Measurements from ENCODE around the gene TTC6. TPM values are rescaled to one million over a fixed set of nuclear protein-coding genes. Genes with fewer than 3 reads are reported as not detected.

The TTC6 gene
- total RNA-seq, 1 experiment from 2014 or later = 0.54 TPM

DNA sequence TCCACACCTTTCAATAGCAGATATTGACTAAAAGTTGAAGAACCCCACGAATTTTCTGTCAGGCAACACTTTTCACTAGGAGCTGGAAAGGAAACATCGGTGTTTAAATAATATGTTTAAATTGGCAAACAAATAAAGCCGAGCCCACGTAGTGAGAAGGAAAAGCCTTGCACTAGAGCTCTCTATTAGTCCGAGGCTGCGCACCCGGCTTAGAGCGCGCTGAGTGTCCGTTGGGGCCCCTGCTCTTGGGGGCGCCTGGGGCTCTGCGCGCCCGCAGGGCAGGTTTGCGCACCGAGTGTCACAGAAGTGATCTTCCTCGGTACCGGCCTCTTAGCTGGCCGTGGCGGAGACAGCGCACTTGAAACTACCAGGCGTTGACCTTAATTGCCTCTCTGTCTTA is 6.4 kb downstream of the TTC6 start:
- DNase-seq (ENCODE audit: low read depth, low spot score) (no peak), ATAC-seq (no peak)
- no peak for TF ChIP-seq POLR2AphosphoS5 (IDR thresholded peaks at IDR 0.05; ENCODE audit: low read depth, low read length)
- TF ChIP-seq, protein P1, sequence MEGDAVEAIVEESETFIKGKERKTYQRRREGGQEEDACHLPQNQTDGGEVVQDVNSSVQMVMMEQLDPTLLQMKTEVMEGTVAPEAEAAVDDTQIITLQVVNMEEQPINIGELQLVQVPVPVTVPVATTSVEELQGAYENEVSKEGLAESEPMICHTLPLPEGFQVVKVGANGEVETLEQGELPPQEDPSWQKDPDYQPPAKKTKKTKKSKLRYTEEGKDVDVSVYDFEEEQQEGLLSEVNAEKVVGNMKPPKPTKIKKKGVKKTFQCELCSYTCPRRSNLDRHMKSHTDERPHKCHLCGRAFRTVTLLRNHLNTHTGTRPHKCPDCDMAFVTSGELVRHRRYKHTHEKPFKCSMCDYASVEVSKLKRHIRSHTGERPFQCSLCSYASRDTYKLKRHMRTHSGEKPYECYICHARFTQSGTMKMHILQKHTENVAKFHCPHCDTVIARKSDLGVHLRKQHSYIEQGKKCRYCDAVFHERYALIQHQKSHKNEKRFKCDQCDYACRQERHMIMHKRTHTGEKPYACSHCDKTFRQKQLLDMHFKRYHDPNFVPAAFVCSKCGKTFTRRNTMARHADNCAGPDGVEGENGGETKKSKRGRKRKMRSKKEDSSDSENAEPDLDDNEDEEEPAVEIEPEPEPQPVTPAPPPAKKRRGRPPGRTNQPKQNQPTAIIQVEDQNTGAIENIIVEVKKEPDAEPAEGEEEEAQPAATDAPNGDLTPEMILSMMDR (IDR thresholded peaks at IDR 0.05) = no peak
- TF ChIP-seq, protein P2, sequence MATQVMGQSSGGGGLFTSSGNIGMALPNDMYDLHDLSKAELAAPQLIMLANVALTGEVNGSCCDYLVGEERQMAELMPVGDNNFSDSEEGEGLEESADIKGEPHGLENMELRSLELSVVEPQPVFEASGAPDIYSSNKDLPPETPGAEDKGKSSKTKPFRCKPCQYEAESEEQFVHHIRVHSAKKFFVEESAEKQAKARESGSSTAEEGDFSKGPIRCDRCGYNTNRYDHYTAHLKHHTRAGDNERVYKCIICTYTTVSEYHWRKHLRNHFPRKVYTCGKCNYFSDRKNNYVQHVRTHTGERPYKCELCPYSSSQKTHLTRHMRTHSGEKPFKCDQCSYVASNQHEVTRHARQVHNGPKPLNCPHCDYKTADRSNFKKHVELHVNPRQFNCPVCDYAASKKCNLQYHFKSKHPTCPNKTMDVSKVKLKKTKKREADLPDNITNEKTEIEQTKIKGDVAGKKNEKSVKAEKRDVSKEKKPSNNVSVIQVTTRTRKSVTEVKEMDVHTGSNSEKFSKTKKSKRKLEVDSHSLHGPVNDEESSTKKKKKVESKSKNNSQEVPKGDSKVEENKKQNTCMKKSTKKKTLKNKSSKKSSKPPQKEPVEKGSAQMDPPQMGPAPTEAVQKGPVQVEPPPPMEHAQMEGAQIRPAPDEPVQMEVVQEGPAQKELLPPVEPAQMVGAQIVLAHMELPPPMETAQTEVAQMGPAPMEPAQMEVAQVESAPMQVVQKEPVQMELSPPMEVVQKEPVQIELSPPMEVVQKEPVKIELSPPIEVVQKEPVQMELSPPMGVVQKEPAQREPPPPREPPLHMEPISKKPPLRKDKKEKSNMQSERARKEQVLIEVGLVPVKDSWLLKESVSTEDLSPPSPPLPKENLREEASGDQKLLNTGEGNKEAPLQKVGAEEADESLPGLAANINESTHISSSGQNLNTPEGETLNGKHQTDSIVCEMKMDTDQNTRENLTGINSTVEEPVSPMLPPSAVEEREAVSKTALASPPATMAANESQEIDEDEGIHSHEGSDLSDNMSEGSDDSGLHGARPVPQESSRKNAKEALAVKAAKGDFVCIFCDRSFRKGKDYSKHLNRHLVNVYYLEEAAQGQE (IDR thresholded peaks at IDR 0.05; ENCODE audit: insufficient read depth in 1 of 2, low read depth in 2 of 2, low read length in 1 of 2) = no peak
- no peak for TF ChIP-seq TCF7L2 (IDR thresholded peaks at IDR 0.05; ENCODE audit: low read depth, low read length)
- TF ChIP-seq SIN3A (IDR thresholded peaks at IDR 0.05; ENCODE audit: borderline replicate concordance, insufficient read depth, low read depth, low read length) = no peak
- Histone ChIP-seq H3K4me1 (ENCODE audit: control insufficient read depth, insufficient read depth, low read length) (no peaks in the 10 kb centered on the region), H3K9me3 (ENCODE audit: control insufficient read depth, insufficient read depth, low read depth, low read length) (no peaks in the 10 kb centered on the region), H3K27ac (ENCODE audit: low read length) (no peak overlapping the region), H3K27me3 (ENCODE audit: control insufficient read depth, insufficient read depth, low read length) (peaks cover 3% of the 10 kb centered on the region), H3K4me3 (ENCODE audit: low read depth in 2 of 2, low read length in 2 of 2) (no peak overlapping the region), H3K36me3 (ENCODE audit: control insufficient read depth, insufficient read depth, low read length) (no peaks in the 10 kb centered on the region)
- in situ Hi-C loops (cut with HindIII; ENCODE audit: low pct_unique_long_range_greater_than_20kb, low sequenced_read_pairs) = no loop called here
- intact Hi-C loops (cut with micrococcal nuclease; ENCODE audit: unreplicated experiment) = loop anchor here (10.0 kb wide), 1 partner anchor 273 kb away; no protein-coding TSS in a partner anchor
- ChIA-PET POLR2A (no interaction called here), CTCF (no interaction called here)
- BruUV-seq (replicated peaks) = no TSS peak

DNA sequence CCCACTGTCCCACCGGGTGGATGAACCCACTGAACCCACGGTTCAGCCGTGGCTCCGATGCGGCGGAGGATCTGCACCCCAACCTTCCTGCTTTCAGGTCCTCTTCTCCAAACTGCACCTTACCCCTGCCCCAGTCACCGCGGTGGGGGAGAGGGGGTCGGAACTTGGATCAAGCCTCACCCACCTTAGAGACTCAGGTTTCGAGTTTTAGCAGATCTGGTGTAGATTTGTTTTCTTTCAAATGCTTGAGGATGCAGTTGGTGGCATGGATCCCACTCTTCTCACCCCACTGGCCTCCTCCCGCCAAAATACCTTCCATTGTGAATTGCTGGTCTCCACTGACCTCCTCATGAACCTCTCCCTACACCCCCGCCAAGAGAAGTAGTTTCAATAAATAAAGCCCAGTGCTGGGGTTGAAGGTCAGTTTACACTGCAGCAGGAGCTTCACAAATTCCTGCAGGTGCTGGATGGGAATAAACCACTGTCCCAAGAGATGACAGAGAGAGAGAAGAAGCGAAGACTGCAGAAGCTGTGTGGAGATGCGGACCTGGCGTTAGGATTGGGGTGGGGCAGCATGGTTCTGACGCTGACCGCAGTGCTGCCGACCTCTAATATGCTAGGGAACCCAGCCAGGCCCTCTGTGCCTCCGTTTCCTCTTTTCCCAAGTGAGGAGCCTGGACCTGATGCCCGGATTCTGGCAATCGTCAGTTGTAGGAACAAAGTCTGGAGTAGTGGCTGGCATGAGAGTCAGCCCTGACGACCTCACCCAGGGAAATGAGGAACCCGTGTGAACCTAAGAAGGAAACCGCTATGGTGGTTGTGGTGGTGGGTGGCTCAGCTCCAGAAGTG is 7.4 kb downstream of the TTC6 start:
- TF ChIP-seq SIN3A (IDR thresholded peaks at IDR 0.05; ENCODE audit: borderline replicate concordance, insufficient read depth, low read depth, low read length) (no peak), TCF7L2 (IDR thresholded peaks at IDR 0.05; ENCODE audit: low read depth, low read length) (no peak)
- TF ChIP-seq, protein P2 (IDR thresholded peaks at IDR 0.05; ENCODE audit: insufficient read depth in 1 of 2, low read depth in 2 of 2, low read length in 1 of 2) = no peak
- no TSS peak for BruUV-seq (replicated peaks)
- DNase-seq (ENCODE audit: low read depth, low spot score) = no peak
- CTCF ChIA-PET = interaction anchor here (0.6 kb wide), 1 partner anchor 14 kb away, joined by 6 read pairs; no protein-coding TSS in a partner anchor
- Histone ChIP-seq H3K9me3 (ENCODE audit: control insufficient read depth, insufficient read depth, low read depth, low read length) (no peaks in the 10 kb centered on the region), H3K27ac (ENCODE audit: low read length) (no peak overlapping the region), H3K36me3 (ENCODE audit: control insufficient read depth, insufficient read depth, low read length) (no peaks in the 10 kb centered on the region), H3K4me3 (ENCODE audit: low read depth in 2 of 2, low read length in 2 of 2) (no peak overlapping the region), H3K27me3 (ENCODE audit: control insufficient read depth, insufficient read depth, low read length) (peaks cover 3% of the 10 kb centered on the region), H3K4me1 (ENCODE audit: control insufficient read depth, insufficient read depth, low read length) (no peaks in the 10 kb centered on the region)
- POLR2A ChIA-PET = no interaction called here
- in situ Hi-C loops (cut with HindIII; ENCODE audit: low pct_unique_long_range_greater_than_20kb, low sequenced_read_pairs) = no loop called here
- no peak for ATAC-seq
- intact Hi-C loops (cut with micrococcal nuclease; ENCODE audit: unreplicated experiment) = loop anchor here (10.0 kb wide), 1 partner anchor 272 kb away; no protein-coding TSS in a partner anchor

Measured in Panc1 (cell line).